K562 (cell line): ENCODE measurements around the gene RTP5. TPM values are rescaled to one million over a fixed set of nuclear protein-coding genes. Genes with fewer than 3 reads are reported as not detected.

Experiments used
- ATAC-seq: fragments of 200-7000 bp; cut with Tn5 transposase; 3 replicates; pipeline ENCODE4 v1.9.1; 2020; ENCODE audit warnings: moderate library complexity
- BruUV-seq: library from RNA; stranded (reverse); fragments of 400-500 nt; replicated peaks from 2 replicates; lab custom pipeline; 2021; lab: Mats Ljungman, UMichigan
- CTCF ChIA-PET: fragments of 300-600 bp; formaldehyde crosslinking; extraction: SDS; loops from one replicate; lab custom pipeline; 2021; ENCODE audit warnings: low intra/inter-chr PET ratio; lab: Yijun Ruan, JAX
- POLR2A ChIA-PET: fragments of 300-600, 350-650 bp; sonication (Branson Sonifier 250); formaldehyde crosslinking; extraction: SDS; loops from one replicate; lab custom pipeline; 2021; ENCODE audit warnings: antibody characterized with exemption, inconsistent platforms; lab: Yijun Ruan, JAX
- DNase-seq, 4 experiments: peaks; one replicate each; pipeline versions ENCODE4 v3.0.0 to v3.0.0-alpha.2; 2011 to 2018; ENCODE audit warnings: low spot score in 3 of 4, mixed read lengths in 3 of 4; ENCODE audit errors: extremely low read depth in 1 of 4
- FAIRE-seq: peaks from 2 replicates; lab custom pipeline; 2011; peaks lifted over from hg19 to GRCh38; lab: Jason Lieb, UNC
- H2AFZ ChIP-seq: 2 replicates; pipeline ENCODE4 v1.6.0; 2011; ENCODE audit warnings: low read depth, low read length, control low read depth, inconsistent platforms
- H3K27ac ChIP-seq: fragments of 200-600 bp; 3 replicates; pipeline ENCODE4 v1.8.0; 2011; ENCODE audit warnings: low read depth, mild to moderate bottlenecking, control low read depth, inconsistent platforms, low read length, moderate library complexity, mixed read lengths; ENCODE audit errors: extremely low read depth
- H3K27me3 ChIP-seq, 2 experiments: fragments of 300-600 bp in 1 of 2; 2 replicates in 1 of 2; 3 replicates in 1 of 2; pipeline versions ENCODE4 v1.6.0 to v1.8.0; 2011; ENCODE audit warnings: inconsistent platforms in 2 of 2, low read length in 2 of 2, mild to moderate bottlenecking in 1 of 2, mixed read lengths in 1 of 2, moderate library complexity in 1 of 2; ENCODE audit not compliant: control insufficient read depth in 2 of 2, insufficient read depth in 2 of 2
- H3K36me3 ChIP-seq: fragments of 300-600 bp; 3 replicates; pipeline ENCODE4 v1.8.0; 2011; ENCODE audit warnings: mild to moderate bottlenecking, low read length, inconsistent platforms; ENCODE audit not compliant: control insufficient read depth, insufficient read depth
- H3K4me1 ChIP-seq, 2 experiments: fragments of 200-600 bp in 1 of 2; replicated peaks in 1 of 2; 2 replicates in 1 of 2; 3 replicates in 1 of 2; pipeline versions ENCODE4 v1.5.1 to v1.8.0; 2011; ENCODE audit warnings: inconsistent platforms in 2 of 2, low read length in 2 of 2, mild to moderate bottlenecking in 1 of 2, mixed read lengths in 1 of 2, moderate library complexity in 1 of 2; ENCODE audit not compliant: control insufficient read depth in 2 of 2, insufficient read depth in 2 of 2
- H3K4me2 ChIP-seq: 2 replicates; pipeline ENCODE4 v1.6.1; 2011; ENCODE audit warnings: low read length, control low read depth, inconsistent platforms, mixed read lengths; ENCODE audit not compliant: insufficient read depth
- H3K4me3 ChIP-seq: fragments of 200-600 bp; sonication (generic), shearing (Covaris generic); 2 replicates; pipeline ENCODE4 v1.5.1; 2016; ENCODE audit warnings: control low read depth, inconsistent platforms
- H3K79me2 ChIP-seq: fragments of 200-600 bp; 3 replicates; pipeline ENCODE4 v1.8.0; 2011; ENCODE audit warnings: low read length, inconsistent platforms; ENCODE audit not compliant: control insufficient read depth, insufficient read depth
- H3K9ac ChIP-seq, 2 experiments: 2 replicates each; pipeline versions ENCODE4 v1.6.0 to v1.6.1; 2011; ENCODE audit warnings: low read depth in 2 of 2, low read length in 2 of 2, control low read depth in 1 of 2, inconsistent platforms in 1 of 2, mild to moderate bottlenecking in 1 of 2, mixed read lengths in 1 of 2; ENCODE audit not compliant: insufficient read depth in 1 of 2
- H3K9me1 ChIP-seq: one replicate; pipeline ENCODE4 v1.6.0; 2011; ENCODE audit warnings: inconsistent platforms, mild to moderate bottlenecking, low read length, moderate library complexity; ENCODE audit not compliant: control insufficient read depth, insufficient read depth
- H3K9me3 ChIP-seq: replicated peaks from 2 replicates; pipeline ENCODE4 v1.5.1; 2011; ENCODE audit warnings: low read depth, low read length, inconsistent platforms; ENCODE audit not compliant: control insufficient read depth, insufficient read depth
- H4K20me1 ChIP-seq: replicated peaks from 2 replicates; pipeline ENCODE4 v1.6.1; 2011; ENCODE audit warnings: low read length, inconsistent platforms, mixed read lengths; ENCODE audit not compliant: control insufficient read depth, insufficient read depth
- CTBP1 ChIP-seq: fragments of 450-650 bp; IDR thresholded peaks from 2 replicates; pipeline ENCODE4 v1.6.1; 2016; ENCODE audit warnings: borderline replicate concordance
- EGR1 ChIP-seq: fragments of 450-650 bp; conservative IDR thresholded peaks from 2 replicates; pipeline ENCODE4 v1.6.1; 2017; ENCODE audit warnings: mild to moderate bottlenecking
- EHMT2 ChIP-seq: fragments of 450-650 bp; IDR thresholded peaks from 2 replicates; pipeline ENCODE4 v1.6.1; 2018; ENCODE audit warnings: antibody characterized with exemption
- ELF4 ChIP-seq: fragments of 450-650 bp; formaldehyde crosslinking; IDR thresholded peaks from 2 replicates; pipeline ENCODE4 v1.4.0; 2022; ENCODE audit warnings: missing genetic modification characterization
- KAT7 ChIP-seq: sonication (generic); formaldehyde crosslinking; IDR thresholded peaks from 2 replicates; pipeline ENCODE4 v1.8.0; 2022; ENCODE audit warnings: missing genetic modification reagents, mild to moderate bottlenecking, borderline replicate concordance
- KDM1A ChIP-seq, 2 experiments: fragments of 450-650 bp; IDR thresholded peaks; 2 replicates each; pipeline ENCODE4 v1.6.1; 2016; ENCODE audit warnings: mild to moderate bottlenecking in 2 of 2
- MIER1 ChIP-seq: fragments of 450-650 bp; IDR thresholded peaks from 2 replicates; pipeline ENCODE4 v1.6.1; 2016; ENCODE audit warnings: antibody characterized with exemption, mild to moderate bottlenecking, low read depth
- RAD21 ChIP-seq, 2 experiments: fragments of 250-450 bp in 1 of 2; fragments of 450-650 bp in 1 of 2; sonication (Bioruptor Pico) in 1 of 2; formaldehyde crosslinking in 1 of 2; IDR thresholded peaks in 1 of 2; conservative IDR thresholded peaks in 1 of 2; 2 replicates each; pipeline versions ENCODE4 v1.4.0 to v1.8.0; 2020 to 2022; ENCODE audit warnings: mild to moderate bottlenecking in 2 of 2, moderate library complexity in 1 of 2
- RCOR1 ChIP-seq, 2 experiments: IDR thresholded peaks; 2 replicates each; pipeline ENCODE4 v1.6.1; 2012; ENCODE audit warnings: low read depth in 2 of 2, low read length in 2 of 2, borderline replicate concordance in 1 of 2, improper control_type of control experiment in 1 of 2
- THRB ChIP-seq: fragments of 450-650 bp; formaldehyde crosslinking; conservative IDR thresholded peaks from 2 replicates; pipeline ENCODE4 v1.4.0; 2022; ENCODE audit warnings: mild to moderate bottlenecking, missing genetic modification characterization
- WHSC1 ChIP-seq: IDR thresholded peaks from one replicate; pipeline ENCODE4 v1.6.1; 2012; ENCODE audit warnings: low read length, control low read depth, inconsistent platforms
- ZBTB7A ChIP-seq: IDR thresholded peaks from 2 replicates; pipeline ENCODE4 v1.6.1; 2011; ENCODE audit warnings: low read depth, mild to moderate bottlenecking, low read length, moderate library complexity, borderline replicate concordance; ENCODE audit not compliant: control insufficient read depth
- ZNF740 ChIP-seq, 3 experiments: fragments of 200-800 bp in 1 of 3; sonication (Bioruptor generic) in 1 of 3; sonication (generic) in 1 of 3; formaldehyde crosslinking in 1 of 3; IDR thresholded peaks; 2 replicates each; pipeline versions ENCODE4 v1.6.1 to v1.8.0; 2016 to 2022; ENCODE audit warnings: mild to moderate bottlenecking in 2 of 3, missing compliant biosample characterization in 2 of 3, missing genetic modification characterization in 2 of 3, missing genetic modification reagents in 1 of 3
- WGBS: fragments of 100-300 bp; shearing (Covaris generic); methylation state at CpG from one replicate; pipeline ENCODE4 v1.1.6; 2016; ENCODE audit warnings: low coverage, mixed read lengths; ENCODE audit not compliant: insufficient coverage; ENCODE audit errors: missing lambda C conversion rate; 5-methylcytosine and 5-hydroxymethylcytosine counted together
- in situ Hi-C: fragments of 300-500 bp; cut with MboI; formaldehyde crosslinking; loops from 4 replicates; pipeline ENCODE4 v1.15.0; 2018; ENCODE audit warnings: inconsistent platforms, mixed read lengths
- intact Hi-C: fragments of 100-400 bp; cut with micrococcal nuclease; formaldehyde crosslinking; loops from 2 replicates; pipeline ENCODE4 v1.14.2; 2022
- polyA plus RNA-seq, 8 experiments: library from polyadenylated mRNA; depleted of rRNA in 4 of 8; stranded (reverse) in 5 of 8; unstranded in 3 of 8; fragments of >200 nt; fragmentation: Nextera tagmentation in 2 of 8; fragmentation: Illumina TruSeq in 1 of 8; extraction: Ambion mirVana in 2 of 8; extraction: Trizol in 1 of 8; gene quantifications; 2 replicates each; pipeline versions ENCODE4 v1.2.1 to v1.2.3, GENCODE V29; 2011 to 2014; ENCODE audit warnings: inconsistent platforms in 1 of 8, missing spikeins in 1 of 8
- total RNA-seq, 7 experiments: library from RNA; depleted of rRNA in 6 of 7; stranded (reverse); fragments of >200 nt in 6 of 7; fragmentation: Illumina TruSeq in 2 of 7; extraction: Trizol in 2 of 7; gene quantifications; 2 replicates each; pipeline versions ENCODE4 v1.2.1 to v1.2.3, GENCODE V29; 2011 to 2021; ENCODE audit warnings: low replicate concordance in 1 of 7

The RTP5 gene
- total and polyA plus RNA-seq, 9 of the 15 experiments (the other 6 are each of a cell fraction or from before 2014, with no cell fraction given), result not detected

- no peaks in the 10 kb centered on the region for H3K9me1 ChIP-seq
- BruUV-seq, result no TSS peak
- H3K9ac ChIP-seq, result no peak overlapping the region
- peaks cover 4 to 63% of the 10 kb centered on the region in 2 experiments; a peak in 4 of 5 replicates for H3K27me3 ChIP-seq
- FAIRE-seq (no peak), ATAC-seq (peak; percentile 69), DNase-seq (peak in 1 of 4 experiments; percentile 51)
- H2AFZ ChIP-seq, result no peak overlapping the region
- H4K20me1 ChIP-seq, result peaks cover 5% of the 10 kb centered on the region
- no peak overlapping the region; the same call in 2 of the 3 replicates for H3K27ac ChIP-seq
- in situ Hi-C loops, result no loop called here
- CTCF ChIA-PET, result no interaction called here
- POLR2A ChIA-PET, result interaction anchor here (0.6 to 0.7 kb wide), 3 partner anchors 9 to 1242 kb away, joined by 4 read pairs; no protein-coding TSS in a partner anchor
- H3K9me3 ChIP-seq, result peaks cover 4% of the 10 kb centered on the region; the same call in 1 of the 2 replicates
- H3K36me3 ChIP-seq, result no peaks in the 10 kb centered on the region
- H3K4me3 ChIP-seq, result no peak overlapping the region
- peaks cover 5 to 46% of the 10 kb centered on the region in 2 experiments; a peak in 2 of 5 replicates for H3K4me1 ChIP-seq
- WGBS, result 3% methylated on average over 6 of the region's 31 CpGs
- intact Hi-C loops, result no loop called here
- no peaks in the 10 kb centered on the region for H3K79me2 ChIP-seq
- H3K4me2 ChIP-seq, result no peak overlapping the region
- TF ChIP-seq KDM1A (IDR thresholded peaks at IDR 0.05) (peak; percentile 72 to 73; a peak in 3 of 4 replicates), EHMT2 (peak; percentile 43; the same call in 1 of the 2 replicates), RCOR1 (IDR thresholded peaks at IDR 0.05; ENCODE audit: borderline replicate concordance in 1 of 2, low read depth in 2 of 2, low read length in 2 of 2) (peak in 1 of 2 experiments; percentile 51; a peak in 1 of 4 replicates), ELF4 (CRISPR knock-in tag) (0 out of 2 replicates have a peak, but pooled peaks have one; percentile 41), ZNF740 (CRISPR knock-in tag; IDR thresholded peaks at IDR 0.05) (peak; percentile 60; the same call in 1 of the 2 replicates), ZNF740 (tag; IDR thresholded peaks at IDR 0.05) (no peak), THRB (CRISPR knock-in tag) (0 out of 2 replicates have a peak, but pooled peaks have one; percentile 39), RAD21 (CRISPR knock-in tag; conservative IDR thresholded peaks at IDR 0.05 in 1 of 2, IDR thresholded peaks at IDR 0.05 in 1 of 2) (no peak), ZBTB7A (peak; percentile 65; the same call in 1 of the 2 replicates), CTBP1 (peak; percentile 90), EGR1 (peak; percentile 56), MIER1 (no peak), KAT7 (CRISPR knock-in tag) (no peak), WHSC1 (no peak)
These were observed 3.4 kb upstream of the RTP5 start for GRCh38 chr2:241865957-241866789.
